Stimulated activated memory B cell treated with anti-CD40 and anti-IgM and Interleukin-4, amounts not matched to agents 10 μg/mL and 1 μg/mL and 100 μg/mL, for 72 hours (primary cell): ENCODE data around the gene FBH1.
"Not testable (repeated sequence)": the region's sequence is repeated elsewhere in the genome, so short reads cannot be mapped to it uniquely, and the experiment has no call there.

Source experiments
- ATAC-seq: fragments of 150-1000 bp; cut with Tn5 transposase; 2 replicates; pipeline ENCODE4 v1.10.0; 2021
- H3K27ac Mint-ChIP-seq: one replicate; pipeline ENCODE4 v1.8.0; 2022; ENCODE audit warnings: mild to moderate bottlenecking, mixed read lengths
- H3K27me3 Mint-ChIP-seq: one replicate; pipeline ENCODE4 v1.8.0; 2022; ENCODE audit warnings: mixed read lengths
- H3K36me3 Mint-ChIP-seq: one replicate; pipeline ENCODE4 v1.8.0; 2022; ENCODE audit warnings: mixed read lengths
- H3K4me1 Mint-ChIP-seq: one replicate; pipeline ENCODE4 v1.8.0; 2022; ENCODE audit warnings: mixed read lengths
- H3K4me3 Mint-ChIP-seq: one replicate; pipeline ENCODE4 v1.8.0; 2022; ENCODE audit warnings: mild to moderate bottlenecking, moderate library complexity, mixed read lengths
- H3K9me3 Mint-ChIP-seq: one replicate; pipeline ENCODE4 v1.8.0; 2022; ENCODE audit warnings: mixed read lengths

FBH1 gene

GRCh38 chr10:5866451-5867081, 23.5 kb upstream of the FBH1 start:
- peak overlapping the region; percentile 43 for H3K4me3 Mint-ChIP-seq
- H3K4me1 Mint-ChIP-seq, result peaks cover 26% of the 10 kb centered on the region
- peak overlapping the region; percentile 71 for H3K27ac Mint-ChIP-seq
- not testable (repeated sequence) for H3K27me3 Mint-ChIP-seq, ATAC-seq, H3K9me3 Mint-ChIP-seq
- H3K36me3 Mint-ChIP-seq, result peaks cover 16% of the 10 kb centered on the region

- H3K27me3 Mint-ChIP-seq, H3K4me3 Mint-ChIP-seq, H3K9me3 Mint-ChIP-seq, ATAC-seq: not testable (repeated sequence)
- Mint-ChIP-seq H3K4me1 (peaks cover 23% of the 10 kb centered on the region), H3K27ac (peak overlapping the region; percentile 71), H3K36me3 (peaks cover 20% of the 10 kb centered on the region)
Measured at GRCh38 chr10:5867091-5867615, 22.9 kb upstream of the FBH1 start.

GRCh38 chr10:5868383-5868782, 21.7 kb upstream of the FBH1 start:
- not testable (repeated sequence) for H3K4me3 Mint-ChIP-seq, ATAC-seq, H3K9me3 Mint-ChIP-seq, H3K27me3 Mint-ChIP-seq, H3K27ac Mint-ChIP-seq
- H3K36me3 Mint-ChIP-seq, result peaks cover 11% of the 10 kb centered on the region
- peaks cover 13% of the 10 kb centered on the region for H3K4me1 Mint-ChIP-seq

GRCh38 chr10:5869156-5869555, 20.9 kb upstream of the FBH1 start:
- Mint-ChIP-seq H3K4me3 (no peak overlapping the region), H3K27me3 (no peaks in the 10 kb centered on the region), H3K9me3 (no peaks in the 10 kb centered on the region), H3K36me3 (peaks cover 12% of the 10 kb centered on the region), H3K4me1 (peaks cover 21% of the 10 kb centered on the region), H3K27ac (no peak overlapping the region)
- ATAC-seq, result no peak

- Mint-ChIP-seq H3K27me3 (no peaks in the 10 kb centered on the region), H3K4me1 (peaks cover 20% of the 10 kb centered on the region), H3K4me3 (no peak overlapping the region), H3K36me3 (peaks cover 25% of the 10 kb centered on the region), H3K27ac (peak overlapping the region; percentile 52), H3K9me3 (no peaks in the 10 kb centered on the region)
- no peak for ATAC-seq
Measured at GRCh38 chr10:5871596-5871995, 18.4 kb upstream of the FBH1 start.

GRCh38 chr10:5873515-5873995, 16.5 kb upstream of the FBH1 start:
- peak overlapping the region; percentile 79 for H3K4me3 Mint-ChIP-seq
- H3K27me3 Mint-ChIP-seq, result no peaks in the 10 kb centered on the region
- peak overlapping the region; percentile 86 for H3K27ac Mint-ChIP-seq
- no peaks in the 10 kb centered on the region for H3K9me3 Mint-ChIP-seq
- H3K36me3 Mint-ChIP-seq, result peaks cover 33% of the 10 kb centered on the region
- H3K4me1 Mint-ChIP-seq, result peaks cover 15% of the 10 kb centered on the region
- peak; percentile 92 for ATAC-seq

GRCh38 chr10:5876181-5876768, 13.8 kb upstream of the FBH1 start:
- Mint-ChIP-seq H3K4me3 (no peak overlapping the region), H3K36me3 (peaks cover 34% of the 10 kb centered on the region), H3K4me1 (peaks cover 15% of the 10 kb centered on the region), H3K27me3 (no peaks in the 10 kb centered on the region), H3K27ac (no peak overlapping the region), H3K9me3 (no peaks in the 10 kb centered on the region)
- no peak for ATAC-seq

- not testable (repeated sequence) for H3K27ac Mint-ChIP-seq, H3K4me3 Mint-ChIP-seq, ATAC-seq, H3K27me3 Mint-ChIP-seq, H3K9me3 Mint-ChIP-seq
- Mint-ChIP-seq H3K36me3 (peaks cover 33% of the 10 kb centered on the region), H3K4me1 (peaks cover 15% of the 10 kb centered on the region)
Measured at GRCh38 chr10:5877041-5877440, 13.0 kb upstream of the FBH1 start.

GRCh38 chr10:5882961-5883360, 7.1 kb upstream of the FBH1 start:
- H3K36me3 Mint-ChIP-seq, result peaks cover 38% of the 10 kb centered on the region
- no peaks in the 10 kb centered on the region for H3K9me3 Mint-ChIP-seq
- H3K4me1 Mint-ChIP-seq, result peaks cover 6% of the 10 kb centered on the region
- H3K27ac Mint-ChIP-seq, result no peak overlapping the region
- no peaks in the 10 kb centered on the region for H3K27me3 Mint-ChIP-seq
- H3K4me3 Mint-ChIP-seq, result no peak overlapping the region
- no peak for ATAC-seq

GRCh38 chr10:5885619-5886018, 4.4 kb upstream of the FBH1 start:
- Mint-ChIP-seq H3K36me3 (peaks cover 33% of the 10 kb centered on the region), H3K27ac (no peak overlapping the region), H3K27me3 (no peaks in the 10 kb centered on the region), H3K4me3 (no peak overlapping the region), H3K4me1 (peaks cover 19% of the 10 kb centered on the region), H3K9me3 (no peaks in the 10 kb centered on the region)
- no peak for ATAC-seq

GRCh38 chr10:5887029-5887428, 3.0 kb upstream of the FBH1 start:
- no peak for ATAC-seq
- peaks cover 30% of the 10 kb centered on the region for H3K36me3 Mint-ChIP-seq
- no peak overlapping the region for H3K27ac Mint-ChIP-seq
- no peak overlapping the region for H3K4me3 Mint-ChIP-seq
- H3K4me1 Mint-ChIP-seq, result peaks cover 33% of the 10 kb centered on the region
- no peaks in the 10 kb centered on the region for H3K27me3 Mint-ChIP-seq
- no peaks in the 10 kb centered on the region for H3K9me3 Mint-ChIP-seq

GRCh38 chr10:5887641-5888040, 2.4 kb upstream of the FBH1 start:
- no peak for ATAC-seq
- Mint-ChIP-seq H3K9me3 (no peaks in the 10 kb centered on the region), H3K4me3 (peak overlapping the region; percentile 14), H3K27ac (peak overlapping the region; percentile 79), H3K27me3 (no peaks in the 10 kb centered on the region), H3K36me3 (peaks cover 33% of the 10 kb centered on the region), H3K4me1 (peaks cover 39% of the 10 kb centered on the region)

GRCh38 chr10:5888351-5888750, 1.7 kb upstream of the FBH1 start:
- Mint-ChIP-seq H3K27ac (peak overlapping the region; percentile 79), H3K27me3 (no peaks in the 10 kb centered on the region), H3K36me3 (peaks cover 37% of the 10 kb centered on the region), H3K9me3 (no peaks in the 10 kb centered on the region), H3K4me3 (peak overlapping the region; percentile 85), H3K4me1 (peaks cover 46% of the 10 kb centered on the region)
- ATAC-seq, result no peak

GRCh38 chr10:5888843-5889623, 1.0 kb upstream of the FBH1 start:
- Mint-ChIP-seq H3K27ac (peak overlapping the region; percentile 79), H3K4me1 (peaks cover 50% of the 10 kb centered on the region), H3K4me3 (peak overlapping the region; percentile 85), H3K36me3 (peaks cover 35% of the 10 kb centered on the region), H3K27me3 (no peaks in the 10 kb centered on the region), H3K9me3 (no peaks in the 10 kb centered on the region)
- ATAC-seq, result peak; percentile 56

- H3K9me3 Mint-ChIP-seq, result no peaks in the 10 kb centered on the region
- peak overlapping the region; percentile 79 for H3K27ac Mint-ChIP-seq
- no peaks in the 10 kb centered on the region for H3K27me3 Mint-ChIP-seq
- H3K4me3 Mint-ChIP-seq, result peak overlapping the region; percentile 85
- H3K4me1 Mint-ChIP-seq, result peaks cover 62% of the 10 kb centered on the region
- peaks cover 39% of the 10 kb centered on the region for H3K36me3 Mint-ChIP-seq
- ATAC-seq, result no peak
Measured at GRCh38 chr10:5890452-5890915, 441 bp downstream of the FBH1 start.
